GM12878 (cell line): ENCODE results near the gene C1orf87. TPM values are rescaled to one million over a fixed set of nuclear protein-coding genes. Genes with fewer than 3 reads are reported as not detected.

ENCODE experiments used
- ATAC-seq: fragments of 200-7000 bp; cut with Tn5 transposase; 3 replicates; pipeline ENCODE4 v1.9.1; 2020; ENCODE audit warnings: mild to moderate bottlenecking, moderate library complexity
- BruUV-seq: library from RNA; stranded (reverse); fragments of 400-500 nt; replicated peaks from 2 replicates; lab custom pipeline; 2021; lab: Mats Ljungman, UMichigan
- CTCF ChIA-PET: fragments of 300-600 bp; sonication (Branson Sonifier 250); formaldehyde crosslinking; extraction: SDS; loops from one replicate; lab custom pipeline; 2021; ENCODE audit warnings: inconsistent platforms; lab: Yijun Ruan, JAX
- POLR2A ChIA-PET: fragments of 350-600 bp; formaldehyde crosslinking; extraction: SDS; loops from one replicate; lab custom pipeline; 2021; ENCODE audit warnings: inconsistent platforms; lab: Charles Lee
- RAD21 ChIA-PET: fragments of 300-600 bp; sonication (Branson Sonifier 250); formaldehyde crosslinking; loops from one replicate; lab custom pipeline; 2023; ENCODE audit warnings: antibody characterized with exemption; ENCODE audit not compliant: unreplicated experiment; lab: Charles Lee
- SMC1A ChIA-PET: fragments of 300-600 bp; sonication (Branson Sonifier 250); formaldehyde crosslinking; loops from one replicate; lab custom pipeline; 2023; ENCODE audit not compliant: unreplicated experiment, uncharacterized antibody; lab: Charles Lee
- DNase-seq: peaks from one replicate; pipeline ENCODE4 v3.0.0-alpha.2; 2011; ENCODE audit warnings: low read depth, low spot score
- FAIRE-seq: peaks from 3 replicates; lab custom pipeline; 2011; peaks lifted over from hg19 to GRCh38; lab: Jason Lieb, UNC
- H2AFZ ChIP-seq: 2 replicates; pipeline ENCODE4 v1.6.0; 2011; ENCODE audit warnings: low read depth, low read length, control low read depth; ENCODE audit not compliant: control insufficient read depth
- H3K27ac ChIP-seq: 2 replicates; pipeline ENCODE4 v1.5.1; 2011; ENCODE audit warnings: control low read depth; ENCODE audit not compliant: control insufficient read depth, insufficient read depth
- H3K27me3 ChIP-seq, 2 experiments: replicated peaks in 1 of 2; 2 replicates each; pipeline versions ENCODE4 v1.6.0 to v1.6.1; 2011; ENCODE audit warnings: low read length in 1 of 2; ENCODE audit not compliant: control insufficient read depth in 2 of 2, insufficient read depth in 2 of 2
- H3K36me3 ChIP-seq, 2 experiments: 2 replicates each; pipeline ENCODE4 v1.5.1; 2011; ENCODE audit warnings: low read length in 1 of 2; ENCODE audit not compliant: control insufficient read depth in 2 of 2, insufficient read depth in 2 of 2
- H3K4me1 ChIP-seq: 2 replicates; pipeline ENCODE4 v1.6.1; 2011; ENCODE audit warnings: mild to moderate bottlenecking, low read length, moderate library complexity, mixed read lengths; ENCODE audit not compliant: control insufficient read depth, insufficient read depth
- H3K4me2 ChIP-seq: 2 replicates; pipeline ENCODE4 v1.6.0; 2011; ENCODE audit warnings: control low read depth; ENCODE audit not compliant: control insufficient read depth, insufficient read depth
- H3K4me3 ChIP-seq: fragments of 200-600 bp; sonication (generic); 2 replicates; pipeline ENCODE4 v1.5.1; 2016
- H3K79me2 ChIP-seq: 2 replicates; pipeline ENCODE4 v1.6.0; 2011; ENCODE audit warnings: low read length; ENCODE audit not compliant: control insufficient read depth, insufficient read depth
- H3K9ac ChIP-seq: 2 replicates; pipeline ENCODE4 v1.8.0; 2011; ENCODE audit warnings: low read length, control low read depth, mixed read lengths; ENCODE audit not compliant: control insufficient read depth, insufficient read depth
- H3K9me3 ChIP-seq: replicated peaks from 3 replicates; pipeline ENCODE4 v1.5.1; 2011; ENCODE audit warnings: mild to moderate bottlenecking, low read length; ENCODE audit not compliant: control insufficient read depth, insufficient read depth
- H4K20me1 ChIP-seq: 2 replicates; pipeline ENCODE4 v1.6.0; 2011; ENCODE audit not compliant: control insufficient read depth, insufficient read depth
- BHLHE40 ChIP-seq, 2 experiments: fragments of 450-650 bp in 1 of 2; IDR thresholded peaks; 2 replicates each; pipeline ENCODE4 v1.6.1; 2011 to 2017; ENCODE audit warnings: low read depth in 2 of 2, borderline replicate concordance in 1 of 2, improper control_type of control experiment in 1 of 2, low read length in 1 of 2, mild to moderate bottlenecking in 1 of 2
- CBFB ChIP-seq: IDR thresholded peaks from 2 replicates; pipeline ENCODE4 v1.6.1; 2016; ENCODE audit warnings: antibody characterized with exemption, low read depth
- DPF2 ChIP-seq: fragments of 450-650 bp; IDR thresholded peaks from 2 replicates; pipeline ENCODE4 v1.6.1; 2017; ENCODE audit warnings: mild to moderate bottlenecking
- FOXM1 ChIP-seq: IDR thresholded peaks from 2 replicates; pipeline ENCODE4 v1.6.1; 2012; ENCODE audit warnings: low read depth, mild to moderate bottlenecking, inconsistent platforms, low read length, moderate library complexity
- JUND ChIP-seq: IDR thresholded peaks from 2 replicates; pipeline ENCODE4 v1.6.1; 2012; ENCODE audit warnings: low read depth, mild to moderate bottlenecking, low read length, improper control_type of control experiment, moderate library complexity
- MTA2 ChIP-seq: fragments of 450-650 bp; IDR thresholded peaks from 2 replicates; pipeline ENCODE4 v1.6.1; 2016; ENCODE audit warnings: low read depth, mild to moderate bottlenecking, moderate library complexity
- SPI1 ChIP-seq: IDR thresholded peaks from 2 replicates; pipeline ENCODE4 v1.6.1; 2011; ENCODE audit warnings: low read depth, mild to moderate bottlenecking, low read length, moderate library complexity, borderline replicate concordance; ENCODE audit not compliant: insufficient read depth
- SREBF1 ChIP-seq: IDR thresholded peaks from 2 replicates; pipeline ENCODE4 v1.6.1; 2012; ENCODE audit warnings: mild to moderate bottlenecking, low read length
- TCF3 ChIP-seq: IDR thresholded peaks from 2 replicates; pipeline ENCODE4 v1.6.1; 2012; ENCODE audit warnings: low read depth, mild to moderate bottlenecking, low read length, borderline replicate concordance; ENCODE audit not compliant: insufficient read depth
- TCF7 ChIP-seq: IDR thresholded peaks from 2 replicates; pipeline ENCODE4 v1.6.1; 2014; ENCODE audit warnings: antibody characterized with exemption, borderline replicate concordance
- ZBTB11 ChIP-seq: fragments of 450-650 bp; formaldehyde crosslinking; IDR thresholded peaks from 2 replicates; pipeline ENCODE4 v1.5.0; 2022; ENCODE audit warnings: mild to moderate bottlenecking, missing genetic modification characterization
- ZZZ3 ChIP-seq: IDR thresholded peaks from 2 replicates; pipeline ENCODE4 v1.6.1; 2011; ENCODE audit warnings: low read depth; ENCODE audit not compliant: control insufficient read depth, insufficient read length
- WGBS: methylation state at CpG from one replicate; pipeline ENCODE4 v1.1.6; 2016; ENCODE audit warnings: low lambda C conversion rate; ENCODE audit not compliant: insufficient replicate concordance, insufficient coverage; ENCODE audit errors: missing lambda C conversion rate; 5-methylcytosine and 5-hydroxymethylcytosine counted together
- in situ Hi-C: fragments of 300-500 bp; cut with MboI; formaldehyde crosslinking; loops from 9 replicates; pipeline ENCODE4 v1.14.3; 2018; ENCODE audit warnings: mixed read lengths
- intact Hi-C: fragments of 100-400 bp; cut with micrococcal nuclease; formaldehyde crosslinking; loops from one replicate; pipeline ENCODE4 v1.14.2; 2022; ENCODE audit not compliant: unreplicated experiment
- polyA plus RNA-seq, 11 experiments: library from polyadenylated mRNA; depleted of rRNA in 4 of 11; unstranded in 6 of 11; stranded (reverse) in 5 of 11; fragments of >200 nt; fragmentation: Nextera tagmentation in 4 of 11; fragmentation: Illumina TruSeq in 1 of 11; extraction: Ambion mirVana in 4 of 11; extraction: Trizol in 1 of 11; gene quantifications; 1 replicate in 1 of 11; 2 replicates in 10 of 11; pipeline versions ENCODE4 v1.2.1 to v1.2.3, GENCODE V29; 2011 to 2016; ENCODE audit warnings: inconsistent platforms in 2 of 11, missing spikeins in 2 of 11, low read depth in 1 of 11
- total RNA-seq, 4 experiments: library from RNA; depleted of rRNA in 3 of 4; stranded (reverse); fragments of >200 nt in 3 of 4; fragmentation: Illumina TruSeq in 1 of 4; extraction: Trizol in 1 of 4; gene quantifications; 2 replicates each; pipeline versions ENCODE4 v1.2.1 to v1.2.3, GENCODE V29; 2013 to 2021
- TF ChIP-seq, protein P1 (sequence below): IDR thresholded peaks from 2 replicates; pipeline ENCODE4 v1.6.1; 2012; ENCODE audit warnings: low read depth, low read length, improper control_type of control experiment

Gene C1orf87
- total and polyA plus RNA-seq, 10 of the 15 experiments (the other 5 are each of a cell fraction or from before 2014, with no cell fraction given), result not detected

- Histone ChIP-seq H3K27ac (no peak overlapping the region), H3K4me3 (no peak overlapping the region), H3K9ac (no peak overlapping the region), H4K20me1 (no peaks in the 10 kb centered on the region), H3K27me3 (no peaks in the 10 kb centered on the region; a peak in 1 of 4 replicates), H3K79me2 (no peaks in the 10 kb centered on the region), H3K4me2 (no peak overlapping the region), H2AFZ (no peak overlapping the region), H3K36me3 (no peaks in the 10 kb centered on the region), H3K9me3 (no peaks in the 10 kb centered on the region), H3K4me1 (no peaks in the 10 kb centered on the region)
- in situ Hi-C loops (no loop called here), intact Hi-C loops (no loop called here)
- ChIA-PET SMC1A (interaction anchor here (1.0 to 1.4 kb wide), 2 partner anchors 21 to 78 kb away, joined by 3 read pairs; no protein-coding TSS in a partner anchor), RAD21 (interaction anchor here (0.5 kb wide), 1 partner anchor 1428 kb away, joined by 3 read pairs; no protein-coding TSS in a partner anchor), POLR2A (no interaction called here), CTCF (interaction anchor here (1.3 kb wide), 1 partner anchor 14 kb away, joined by 3 read pairs; no protein-coding TSS in a partner anchor)
- DNase-seq, result no peak
- no peak for ATAC-seq
- BruUV-seq, result no TSS peak
- no peak for TF ChIP-seq SREBF1
- TF ChIP-seq, protein P1, sequence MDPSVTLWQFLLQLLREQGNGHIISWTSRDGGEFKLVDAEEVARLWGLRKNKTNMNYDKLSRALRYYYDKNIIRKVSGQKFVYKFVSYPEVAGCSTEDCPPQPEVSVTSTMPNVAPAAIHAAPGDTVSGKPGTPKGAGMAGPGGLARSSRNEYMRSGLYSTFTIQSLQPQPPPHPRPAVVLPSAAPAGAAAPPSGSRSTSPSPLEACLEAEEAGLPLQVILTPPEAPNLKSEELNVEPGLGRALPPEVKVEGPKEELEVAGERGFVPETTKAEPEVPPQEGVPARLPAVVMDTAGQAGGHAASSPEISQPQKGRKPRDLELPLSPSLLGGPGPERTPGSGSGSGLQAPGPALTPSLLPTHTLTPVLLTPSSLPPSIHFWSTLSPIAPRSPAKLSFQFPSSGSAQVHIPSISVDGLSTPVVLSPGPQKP, result no peak
- FAIRE-seq, result no peak
Measured at GRCh38 chr1:60025552-60025951, 48.0 kb downstream of the C1orf87 start.

DNA sequence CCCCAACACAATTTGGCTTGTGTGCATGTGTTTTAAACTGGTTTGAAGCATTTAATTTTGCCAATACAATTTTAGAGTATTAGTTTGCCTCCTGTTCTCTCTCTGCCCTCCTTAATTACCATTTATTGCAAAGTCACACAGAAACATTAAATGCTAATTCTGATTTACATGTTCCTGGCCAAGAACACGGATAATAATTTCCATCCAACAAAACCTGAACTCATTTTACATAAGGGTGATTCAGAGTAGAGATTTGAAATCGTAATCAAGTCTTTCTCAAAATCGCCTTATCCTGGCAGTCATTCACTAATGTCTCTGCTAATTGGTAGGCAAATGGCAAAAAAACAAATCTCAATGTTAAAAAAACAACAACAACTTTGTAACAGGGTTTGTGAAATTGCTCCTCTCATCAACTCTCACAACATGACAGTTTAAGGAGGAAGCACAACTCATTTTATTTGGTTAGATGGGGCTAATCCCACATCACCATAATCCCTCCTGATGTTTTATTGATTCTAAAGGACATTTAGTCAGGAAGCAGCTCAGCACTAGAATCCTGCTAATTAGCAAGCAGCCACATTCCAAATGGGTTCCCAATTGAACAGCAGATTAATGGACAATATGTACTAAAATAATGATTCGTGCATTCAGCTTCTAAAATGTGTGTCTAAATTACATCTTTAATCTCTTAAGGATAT, 55.9 kb downstream of the C1orf87 start:
- ChIA-PET RAD21 (no interaction called here), CTCF (no interaction called here), POLR2A (no interaction called here), SMC1A (no interaction called here)
- Histone ChIP-seq H3K4me1 (no peaks in the 10 kb centered on the region), H3K9me3 (no peaks in the 10 kb centered on the region), H3K27ac (no peak overlapping the region), H3K4me2 (no peak overlapping the region), H3K9ac (no peak overlapping the region), H3K36me3 (no peaks in the 10 kb centered on the region), H3K27me3 (no peaks in the 10 kb centered on the region), H3K79me2 (no peaks in the 10 kb centered on the region), H2AFZ (no peak overlapping the region), H3K4me3 (no peak overlapping the region), H4K20me1 (no peaks in the 10 kb centered on the region)
- TF ChIP-seq ZZZ3 (no peak), TCF3 (no peak), BHLHE40 (IDR thresholded peaks at IDR 0.05; ENCODE audit: borderline replicate concordance in 1 of 2, low read depth in 2 of 2, low read length in 1 of 2) (no peak), SPI1 (no peak), TCF7 (no peak), ZBTB11 (no peak), FOXM1 (no peak), JUND (no peak), MTA2 (no peak), DPF2 (no peak), CBFB (no peak)
- in situ Hi-C loops, result no loop called here
- ATAC-seq, result no peak
- 0% methylated on average over 4 of the region's 4 CpGs for WGBS
- BruUV-seq, result no TSS peak
- intact Hi-C loops, result no loop called here
- FAIRE-seq, result no peak
- DNase-seq, result no peak
